OCI-LY7 (cell line): Measurements from ENCODE around the gene SRPK2.
"Not testable (repeated sequence)": the region's sequence is repeated elsewhere in the genome, so short reads cannot be mapped to it uniquely, and the experiment has no call there.

Experiments used
- EZH2phosphoT487 ChIP-seq: fragments of 200-600 bp; sonication (generic); IDR thresholded peaks from 2 replicates; pipeline ENCODE4 v1.6.1; 2018; ENCODE audit warnings: low read depth, borderline replicate concordance, mild to moderate bottlenecking, mixed run types, antibody characterized with exemption, low read length, moderate library complexity, mixed read lengths
- TF ChIP-seq, protein P1 (sequence below): fragments of 200-600 bp; sonication (generic); conservative IDR thresholded peaks from 2 replicates; pipeline ENCODE4 v1.5.1; 2014; ENCODE audit warnings: mild to moderate bottlenecking, antibody characterized with exemption, low read length, moderate library complexity, mixed read lengths

- TF ChIP-seq, protein P1, sequence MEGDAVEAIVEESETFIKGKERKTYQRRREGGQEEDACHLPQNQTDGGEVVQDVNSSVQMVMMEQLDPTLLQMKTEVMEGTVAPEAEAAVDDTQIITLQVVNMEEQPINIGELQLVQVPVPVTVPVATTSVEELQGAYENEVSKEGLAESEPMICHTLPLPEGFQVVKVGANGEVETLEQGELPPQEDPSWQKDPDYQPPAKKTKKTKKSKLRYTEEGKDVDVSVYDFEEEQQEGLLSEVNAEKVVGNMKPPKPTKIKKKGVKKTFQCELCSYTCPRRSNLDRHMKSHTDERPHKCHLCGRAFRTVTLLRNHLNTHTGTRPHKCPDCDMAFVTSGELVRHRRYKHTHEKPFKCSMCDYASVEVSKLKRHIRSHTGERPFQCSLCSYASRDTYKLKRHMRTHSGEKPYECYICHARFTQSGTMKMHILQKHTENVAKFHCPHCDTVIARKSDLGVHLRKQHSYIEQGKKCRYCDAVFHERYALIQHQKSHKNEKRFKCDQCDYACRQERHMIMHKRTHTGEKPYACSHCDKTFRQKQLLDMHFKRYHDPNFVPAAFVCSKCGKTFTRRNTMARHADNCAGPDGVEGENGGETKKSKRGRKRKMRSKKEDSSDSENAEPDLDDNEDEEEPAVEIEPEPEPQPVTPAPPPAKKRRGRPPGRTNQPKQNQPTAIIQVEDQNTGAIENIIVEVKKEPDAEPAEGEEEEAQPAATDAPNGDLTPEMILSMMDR, result not testable (repeated sequence)
- TF ChIP-seq EZH2phosphoT487, result not testable (repeated sequence)
These were observed 155.9 kb downstream of the SRPK2 start for GRCh38 chr7:105232829-105233291.
